OCI-LY3 (cell line): Measurements from ENCODE around the gene RASA1.
A peak's percentile ranks its signal among the peaks of the same experiment; 100 is the strongest.
"Not testable (repeated sequence)": the region's sequence is repeated elsewhere in the genome, so short reads cannot be mapped to it uniquely, and the experiment has no call there.

Source experiments
- H2AFZ ChIP-seq: fragments of 200-600, 300-600 bp; shearing (Covaris generic); 2 replicates; pipeline ENCODE4 v1.6.0; 2014; ENCODE audit warnings: antibody characterized with exemption, low read depth, low read length
- H3K27ac ChIP-seq: fragments of 200-600, 300-600 bp; sonication (generic); 2 replicates; pipeline ENCODE4 v1.5.1; 2014; ENCODE audit warnings: mild to moderate bottlenecking, low read length, moderate library complexity, mixed read lengths
- H3K27me3 ChIP-seq: fragments of 200-600, 300-600 bp; sonication (generic); 2 replicates; pipeline ENCODE4 v1.6.1; 2014; ENCODE audit warnings: low read depth, low read length, mixed read lengths
- H3K36me3 ChIP-seq: fragments of 200-600, 300-600 bp; sonication (generic); replicated peaks from 2 replicates; pipeline ENCODE3; 2014; ENCODE audit warnings: low read depth, low read length, mixed read lengths
- H3K4me1 ChIP-seq: fragments of 300-600, 200-600 bp; sonication (generic); 2 replicates; pipeline ENCODE4 v1.6.1; 2014; ENCODE audit warnings: low read length, mixed read lengths
- H3K4me2 ChIP-seq: fragments of 200-600, 300-600 bp; sonication (generic); 2 replicates; pipeline ENCODE4 v1.6.1; 2014; ENCODE audit warnings: low read length, mixed read lengths
- H3K4me3 ChIP-seq: fragments of 300-600, 200-600 bp; sonication (generic); 2 replicates; pipeline ENCODE4 v1.5.1; 2014; ENCODE audit warnings: antibody characterized with exemption, mild to moderate bottlenecking, low read length, moderate library complexity
- H3K79me2 ChIP-seq: fragments of 300-600, 200-600 bp; shearing (Covaris generic); 2 replicates; pipeline ENCODE4 v1.6.1; 2014; ENCODE audit warnings: mild to moderate bottlenecking, low read length, mixed read lengths
- H3K9ac ChIP-seq: fragments of 300-600, 200-600 bp; shearing (Covaris generic); 2 replicates; pipeline ENCODE4 v1.6.0; 2014; ENCODE audit warnings: mild to moderate bottlenecking, low read length, moderate library complexity
- H3K9me3 ChIP-seq: fragments of 200-600, 300-600 bp; shearing (Covaris generic); 2 replicates; pipeline ENCODE4 v1.6.1; 2014; ENCODE audit warnings: low read length, mixed read lengths; ENCODE audit not compliant: insufficient read depth
- H4K20me1 ChIP-seq: fragments of 200-600, 300-600 bp; sonication (generic); 2 replicates; pipeline ENCODE4 v1.6.1; 2016; ENCODE audit warnings: low read length, mixed read lengths; ENCODE audit not compliant: insufficient read depth
- CTCF ChIP-seq: fragments of 200-600, 300-600 bp; sonication (generic); IDR thresholded peaks from 2 replicates; pipeline ENCODE4 v1.5.1; 2014; ENCODE audit warnings: antibody characterized with exemption, low read length, low read depth
- EZH2phosphoT487 ChIP-seq: fragments of 200-600 bp; shearing (Covaris generic); IDR thresholded peaks from 2 replicates; pipeline ENCODE4 v1.6.1; 2018; ENCODE audit warnings: antibody characterized with exemption, mixed run types, low read depth

RASA1 gene

GRCh38 chr5:87268970-87269377 is 1.3 kb downstream of the RASA1 start:
- Histone ChIP-seq H4K20me1 (no peaks in the 10 kb centered on the region), H3K4me1 (peaks cover 11% of the 10 kb centered on the region), H3K79me2 (peaks cover 29% of the 10 kb centered on the region), H3K27me3 (no peaks in the 10 kb centered on the region), H3K36me3 (no peaks in the 10 kb centered on the region), H3K4me2 (peak overlapping the region; percentile 99), H3K9ac (peak overlapping the region; percentile 82), H3K27ac (no peak overlapping the region), H2AFZ (no peak overlapping the region), H3K9me3 (no peaks in the 10 kb centered on the region), H3K4me3 (peak overlapping the region; percentile 96)
- TF ChIP-seq CTCF (no peak), EZH2phosphoT487 (no peak)

- H3K4me2 ChIP-seq = not testable (repeated sequence)
These were observed 3.2 kb downstream of the RASA1 start for GRCh38 chr5:87270888-87271287.

GRCh38 chr5:87276655-87277054 is 9.0 kb downstream of the RASA1 start:
- TF ChIP-seq EZH2phosphoT487 = no peak
- TF ChIP-seq CTCF = no peak
- Histone ChIP-seq H3K36me3 (no peaks in the 10 kb centered on the region), H3K4me3 (no peak overlapping the region), H3K27me3 (no peaks in the 10 kb centered on the region), H3K79me2 (peaks cover 32% of the 10 kb centered on the region), H3K27ac (no peak overlapping the region), H2AFZ (no peak overlapping the region), H3K4me2 (no peak overlapping the region), H3K9ac (no peak overlapping the region), H4K20me1 (0 out of 2 replicates have a peak, but pooled peaks cover 12% of the 10 kb centered on the region), H3K4me1 (no peaks in the 10 kb centered on the region), H3K9me3 (no peaks in the 10 kb centered on the region)

More at GRCh38 chr5:87270888-87271287, 3.2 kb downstream of the RASA1 start:
- peaks cover 43% of the 10 kb centered on the region for H3K79me2 ChIP-seq
- not testable (repeated sequence) for H3K9ac ChIP-seq, H3K36me3 ChIP-seq, H3K4me3 ChIP-seq, H4K20me1 ChIP-seq, H3K27ac ChIP-seq, H3K27me3 ChIP-seq, H2AFZ ChIP-seq, H3K9me3 ChIP-seq
- peaks cover 11% of the 10 kb centered on the region for H3K4me1 ChIP-seq

- H3K4me1 ChIP-seq = no peaks in the 10 kb centered on the region
- no peak overlapping the region for H3K4me3 ChIP-seq
- H3K9me3 ChIP-seq = no peaks in the 10 kb centered on the region
- no peak overlapping the region for H3K4me2 ChIP-seq
- no peak overlapping the region for H2AFZ ChIP-seq
- H4K20me1 ChIP-seq = 0 out of 2 replicates have a peak, but pooled peaks cover 12% of the 10 kb centered on the region
- no peak overlapping the region for H3K9ac ChIP-seq
- no peaks in the 10 kb centered on the region for H3K27me3 ChIP-seq
- H3K79me2 ChIP-seq = peaks cover 31% of the 10 kb centered on the region
- no peak overlapping the region for H3K27ac ChIP-seq
- no peak for TF ChIP-seq EZH2phosphoT487
- no peak for TF ChIP-seq CTCF
- no peaks in the 10 kb centered on the region for H3K36me3 ChIP-seq
These were observed 9.7 kb downstream of the RASA1 start for GRCh38 chr5:87277279-87277835.
